ENCODE results near the gene ULK2.

ULK2 gene

GRCh38 chr17:19724501-19725420, 143.0 kb downstream of the ULK2 start:
- no peak for DNase-seq

- no peak for DNase-seq
These were observed 143.8 kb downstream of the ULK2 start for GRCh38 chr17:19723964-19724363.

Data from NCI-H524 (cell line).